GM20000 (cell line): ENCODE measurements around the gene KIN.
"Not testable (repeated sequence)": the region's sequence is repeated elsewhere in the genome, so short reads cannot be mapped to it uniquely, and the experiment has no call there.

Experiments
- DNase-seq: peaks from one replicate; pipeline ENCODE4 v3.0.0; 2012; ENCODE audit warnings: low spot score
- CTCF ChIP-seq: IDR thresholded peaks from 2 replicates; pipeline ENCODE4 v1.5.1; 2012; ENCODE audit warnings: mild to moderate bottlenecking, control low read depth; ENCODE audit errors: extremely low read depth, missing control alignments

KIN gene

DNA sequence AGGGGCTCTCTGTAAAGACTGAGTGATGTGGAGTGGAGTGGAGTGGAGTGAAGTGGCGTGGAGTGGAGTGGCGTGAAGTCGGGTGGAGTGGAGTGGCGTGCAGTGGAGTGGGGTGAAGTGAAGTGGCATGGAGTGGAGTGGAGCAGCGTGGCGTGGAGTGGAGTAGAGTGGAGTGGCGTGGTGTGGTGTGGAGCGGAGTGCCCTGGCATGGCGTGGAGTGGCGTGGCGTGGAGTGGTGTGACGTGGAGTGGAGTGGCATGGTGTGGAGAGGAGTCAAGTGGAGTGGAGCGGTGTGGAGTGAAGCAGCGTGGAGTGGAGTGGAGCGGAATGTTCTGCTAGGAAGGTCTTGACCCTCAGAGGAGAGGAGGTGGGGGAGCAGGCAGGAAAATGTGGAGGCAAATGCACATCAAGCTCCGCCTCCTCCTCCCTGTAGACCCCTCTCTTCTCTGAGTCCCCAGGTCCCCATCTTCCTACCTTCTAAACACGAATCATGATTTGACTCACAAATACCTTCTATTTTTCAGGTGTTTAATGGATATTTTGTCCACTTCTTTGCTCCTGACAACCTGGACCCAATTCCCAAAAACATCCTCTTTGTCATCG lies 64.8 kb downstream of the KIN start:
- no peak for TF ChIP-seq CTCF
- no peak for DNase-seq

GRCh38 chr10:7720478-7720877 lies 67.3 kb downstream of the KIN start:
- no peak for DNase-seq
- no peak for TF ChIP-seq CTCF

DNA sequence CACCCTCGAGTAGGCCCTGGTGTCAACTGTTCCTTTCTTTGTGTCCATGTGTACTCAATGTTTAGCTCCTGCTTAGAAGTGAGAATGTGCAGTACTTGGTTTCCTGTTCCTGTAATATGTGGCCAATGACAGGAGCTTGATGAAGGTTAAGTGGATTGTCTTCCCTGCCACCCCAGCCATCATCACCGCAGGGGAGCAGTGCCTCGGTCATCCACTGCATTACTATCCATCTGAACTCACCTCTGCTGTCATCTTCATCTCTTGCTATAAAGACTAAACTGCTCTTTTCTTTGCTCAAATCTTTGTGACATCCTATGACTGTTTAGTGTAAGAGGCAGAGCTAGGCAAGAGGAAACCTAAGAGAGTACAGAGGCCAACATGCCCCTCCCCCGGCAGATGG lies 69.1 kb downstream of the KIN start:
- TF ChIP-seq CTCF: no peak

GRCh38 chr10:7717767-7718166 lies 70.0 kb downstream of the KIN start:
- TF ChIP-seq CTCF: no peak
- DNase-seq: no peak

More for the DNA sequence above, 69.1 kb downstream of the KIN start:
- DNase-seq: no peak

DNA sequence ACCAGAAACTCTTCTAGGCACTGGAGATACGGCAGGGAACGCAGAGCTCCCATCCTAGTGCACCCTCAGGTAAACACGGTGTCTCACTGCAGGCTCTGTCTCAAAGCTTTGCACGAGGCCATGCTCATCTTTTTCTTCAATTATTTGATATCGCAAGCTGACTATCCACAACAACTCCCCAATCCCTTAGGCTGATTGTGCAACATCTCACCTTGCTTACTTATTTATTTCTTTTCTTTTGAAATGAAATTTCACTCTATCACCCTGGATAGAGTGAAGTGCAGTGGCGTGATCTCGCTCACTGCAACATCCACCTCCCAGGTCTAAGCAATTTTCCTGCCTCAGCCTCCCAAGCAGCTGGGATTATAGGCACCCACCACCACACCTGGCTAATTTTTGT lies 72.3 kb downstream of the KIN start:
- DNase-seq: no peak
- no peak for TF ChIP-seq CTCF

GRCh38 chr10:7711075-7711474 lies 76.7 kb downstream of the KIN start:
- not testable (repeated sequence) for DNase-seq

- no peak for DNase-seq
- TF ChIP-seq CTCF: no peak
Observed at GRCh38 chr10:7710446-7710845, 77.3 kb downstream of the KIN start.

- TF ChIP-seq CTCF: no peak
- no peak for DNase-seq
Observed at GRCh38 chr10:7708832-7709231, 79.0 kb downstream of the KIN start.
